Measurements from ENCODE around the gene MAPK8.

The MAPK8 gene

GRCh38 chr10:48316236-48316635 lies 9.8 kb downstream of the MAPK8 start:
- FAIRE-seq, result no peak
- TF ChIP-seq CTCF (IDR thresholded peaks at IDR 0.05; ENCODE audit: insufficient read depth, missing control alignments), result no peak
- DNase-seq (ENCODE audit: insufficient read length, low spot score), result no peak

GRCh38 chr10:48317321-48317990 lies 11.0 kb downstream of the MAPK8 start:
- FAIRE-seq, result no peak
- no peak for TF ChIP-seq CTCF (IDR thresholded peaks at IDR 0.05; ENCODE audit: insufficient read depth, missing control alignments)
- no peak for DNase-seq (ENCODE audit: insufficient read length, low spot score)

- no peak for TF ChIP-seq CTCF (IDR thresholded peaks at IDR 0.05; ENCODE audit: insufficient read depth, missing control alignments)
- FAIRE-seq (no peak), DNase-seq (ENCODE audit: insufficient read length, low spot score) (no peak)
Measured at GRCh38 chr10:48322017-48322416, 15.5 kb downstream of the MAPK8 start.

- no peak for FAIRE-seq
- DNase-seq (ENCODE audit: insufficient read length, low spot score), result no peak
- TF ChIP-seq CTCF (IDR thresholded peaks at IDR 0.05; ENCODE audit: insufficient read depth, missing control alignments), result no peak
Measured at GRCh38 chr10:48324580-48324979, 18.1 kb downstream of the MAPK8 start.

- FAIRE-seq, result no peak
- TF ChIP-seq CTCF (IDR thresholded peaks at IDR 0.05; ENCODE audit: insufficient read depth, missing control alignments), result no peak
- DNase-seq (ENCODE audit: insufficient read length, low spot score), result no peak
Measured at GRCh38 chr10:48330269-48330668, 23.8 kb downstream of the MAPK8 start.

- no peak for DNase-seq (ENCODE audit: insufficient read length, low spot score)
- no peak for TF ChIP-seq CTCF (IDR thresholded peaks at IDR 0.05; ENCODE audit: insufficient read depth, missing control alignments)
- FAIRE-seq, result no peak
Measured at GRCh38 chr10:48331436-48331835, 25.0 kb downstream of the MAPK8 start.

- no peak for TF ChIP-seq CTCF (IDR thresholded peaks at IDR 0.05; ENCODE audit: insufficient read depth, missing control alignments)
- no peak for DNase-seq (ENCODE audit: insufficient read length, low spot score)
- FAIRE-seq, result no peak
Measured at GRCh38 chr10:48332166-48332870, 25.8 kb downstream of the MAPK8 start.

Measured in D721Med (cell line).